Kidney epithelial cell (primary cell): ENCODE data around the gene NT5C2. TPM values are rescaled to one million over a fixed set of nuclear protein-coding genes. Genes with fewer than 3 reads are reported as not detected.
A peak's percentile ranks its signal among the peaks of the same experiment; 100 is the strongest.

ENCODE experiments used
- DNase-seq: peaks from one replicate; pipeline ENCODE4 v3.0.0-alpha.2; 2010; ENCODE audit warnings: low read depth
- H3K27me3 ChIP-seq: 2 replicates; pipeline ENCODE4 v1.6.0; 2011; ENCODE audit warnings: low read length; ENCODE audit not compliant: control insufficient read depth, insufficient read depth
- H3K36me3 ChIP-seq: 2 replicates; pipeline ENCODE4 v1.5.1; 2011; ENCODE audit warnings: low read length; ENCODE audit not compliant: control insufficient read depth, insufficient read depth
- H3K4me3 ChIP-seq: 2 replicates; pipeline ENCODE4 v1.5.1; 2011; ENCODE audit warnings: low read depth, mild to moderate bottlenecking, control low read depth, low read length
- total RNA-seq: library from RNA; depleted of rRNA; stranded (reverse); fragments of >200 nt; gene quantifications from 2 replicates; pipeline ENCODE4 v1.2.3, GENCODE V29; 2015
- TF ChIP-seq, protein P1 (sequence below): IDR thresholded peaks from 2 replicates; pipeline ENCODE4 v1.5.1; 2011; ENCODE audit warnings: mild to moderate bottlenecking, moderate library complexity, low read length, control low read depth, inconsistent platforms; ENCODE audit not compliant: insufficient read depth, poor library complexity, severe bottlenecking

NT5C2 gene
- total RNA-seq, 1 donor from 2014 or later: 90.7 TPM

DNA sequence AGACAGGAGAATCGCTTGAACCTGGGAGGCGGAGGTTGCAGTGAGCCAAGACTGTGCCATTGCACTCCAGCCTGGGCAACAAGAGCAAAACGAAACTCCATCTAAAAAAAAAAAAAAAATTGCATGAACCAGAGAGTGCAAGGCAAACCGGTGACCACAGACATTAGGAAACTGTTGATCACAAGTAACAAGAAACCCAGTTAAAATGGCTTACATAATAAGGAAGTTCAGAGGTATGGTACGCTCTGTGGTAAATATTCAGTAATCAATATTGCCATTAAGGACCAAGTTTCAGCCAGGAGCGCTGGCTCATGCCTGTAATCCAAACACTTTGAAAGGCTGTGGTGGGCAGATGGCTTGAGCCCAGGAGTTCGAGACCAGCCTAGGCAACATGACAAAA, 9.2 kb upstream of the NT5C2 start:
- no peaks in the 10 kb centered on the region for H3K36me3 ChIP-seq
- no peak for DNase-seq
- H3K4me3 ChIP-seq: no peak overlapping the region
- TF ChIP-seq, protein P1, sequence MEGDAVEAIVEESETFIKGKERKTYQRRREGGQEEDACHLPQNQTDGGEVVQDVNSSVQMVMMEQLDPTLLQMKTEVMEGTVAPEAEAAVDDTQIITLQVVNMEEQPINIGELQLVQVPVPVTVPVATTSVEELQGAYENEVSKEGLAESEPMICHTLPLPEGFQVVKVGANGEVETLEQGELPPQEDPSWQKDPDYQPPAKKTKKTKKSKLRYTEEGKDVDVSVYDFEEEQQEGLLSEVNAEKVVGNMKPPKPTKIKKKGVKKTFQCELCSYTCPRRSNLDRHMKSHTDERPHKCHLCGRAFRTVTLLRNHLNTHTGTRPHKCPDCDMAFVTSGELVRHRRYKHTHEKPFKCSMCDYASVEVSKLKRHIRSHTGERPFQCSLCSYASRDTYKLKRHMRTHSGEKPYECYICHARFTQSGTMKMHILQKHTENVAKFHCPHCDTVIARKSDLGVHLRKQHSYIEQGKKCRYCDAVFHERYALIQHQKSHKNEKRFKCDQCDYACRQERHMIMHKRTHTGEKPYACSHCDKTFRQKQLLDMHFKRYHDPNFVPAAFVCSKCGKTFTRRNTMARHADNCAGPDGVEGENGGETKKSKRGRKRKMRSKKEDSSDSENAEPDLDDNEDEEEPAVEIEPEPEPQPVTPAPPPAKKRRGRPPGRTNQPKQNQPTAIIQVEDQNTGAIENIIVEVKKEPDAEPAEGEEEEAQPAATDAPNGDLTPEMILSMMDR: no peak
- H3K27me3 ChIP-seq: no peaks in the 10 kb centered on the region

- Histone ChIP-seq H3K36me3 (no peaks in the 10 kb centered on the region), H3K27me3 (no peaks in the 10 kb centered on the region), H3K4me3 (no peak overlapping the region)
- DNase-seq: no peak
- TF ChIP-seq, protein P1: no peak
Measured at GRCh38 chr10:103199488-103199887, 6.4 kb upstream of the NT5C2 start.

GRCh38 chr10:103198648-103199047, 5.6 kb upstream of the NT5C2 start:
- DNase-seq: no peak
- H3K27me3 ChIP-seq: no peaks in the 10 kb centered on the region
- TF ChIP-seq, protein P1: no peak
- H3K36me3 ChIP-seq: no peaks in the 10 kb centered on the region
- H3K4me3 ChIP-seq: no peak overlapping the region

GRCh38 chr10:103197903-103198302, 4.8 kb upstream of the NT5C2 start:
- DNase-seq: no peak
- no peaks in the 10 kb centered on the region for H3K27me3 ChIP-seq
- TF ChIP-seq, protein P1: no peak
- no peak overlapping the region for H3K4me3 ChIP-seq
- H3K36me3 ChIP-seq: no peaks in the 10 kb centered on the region

GRCh38 chr10:103197174-103197573, 4.1 kb upstream of the NT5C2 start:
- peak; percentile 51 for DNase-seq
- H3K36me3 ChIP-seq: no peaks in the 10 kb centered on the region
- H3K4me3 ChIP-seq: no peak overlapping the region
- TF ChIP-seq, protein P1: no peak
- no peaks in the 10 kb centered on the region for H3K27me3 ChIP-seq

DNA sequence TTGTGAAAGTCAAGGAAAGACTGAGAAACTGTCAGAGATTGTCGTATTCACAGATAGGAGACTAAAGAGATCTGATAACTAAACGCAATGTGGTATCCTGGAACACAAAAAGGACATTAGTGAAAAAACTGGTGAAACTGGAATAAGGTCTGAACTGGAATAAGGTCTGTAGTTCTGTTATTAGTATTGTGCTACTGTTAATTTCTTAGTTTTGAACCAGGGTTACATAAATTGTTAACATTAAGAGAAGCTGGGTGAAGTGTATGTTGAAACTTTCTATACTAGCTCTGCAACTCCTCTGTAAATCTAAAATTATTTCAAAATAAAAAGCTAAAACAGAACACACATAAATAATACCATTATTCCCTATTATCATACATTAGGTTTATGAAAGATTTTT, 3.4 kb upstream of the NT5C2 start:
- TF ChIP-seq, protein P1: no peak
- H3K4me3 ChIP-seq: no peak overlapping the region

More for the DNA sequence above, 3.4 kb upstream of the NT5C2 start:
- Histone ChIP-seq H3K36me3 (no peaks in the 10 kb centered on the region), H3K27me3 (no peaks in the 10 kb centered on the region)
- no peak for DNase-seq
